HG02870 (cell line): Measurements from ENCODE around the gene TIFAB.

ENCODE experiments used
- ATAC-seq: cut with Tn5 transposase; IDR thresholded peaks from one replicate; pipeline ENCODE4 v1.9.1; 2021; ENCODE audit warnings: mild to moderate bottlenecking, moderate library complexity; ENCODE audit not compliant: unreplicated experiment

The TIFAB gene

DNA sequence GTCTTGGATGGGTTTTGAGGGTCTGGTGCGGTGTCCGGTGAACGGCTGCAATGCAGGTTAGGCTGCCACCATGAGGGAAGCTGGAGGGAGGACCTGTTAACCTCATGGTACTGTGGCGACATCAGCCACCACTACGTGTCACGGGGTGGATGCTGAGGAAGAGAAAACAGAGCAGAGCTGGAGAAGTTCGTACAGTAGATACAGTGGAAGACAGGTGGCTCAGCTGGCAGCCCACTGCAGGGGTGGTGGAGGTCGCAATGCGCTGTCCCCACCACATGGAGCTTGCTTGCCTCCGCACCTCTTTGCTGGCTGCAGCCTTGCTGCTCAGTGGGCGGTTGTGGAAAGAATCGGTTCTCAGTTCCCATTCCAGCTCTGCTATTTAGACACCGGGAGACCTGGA, 7.8 kb downstream of the TIFAB start:
- ATAC-seq: no peak

DNA sequence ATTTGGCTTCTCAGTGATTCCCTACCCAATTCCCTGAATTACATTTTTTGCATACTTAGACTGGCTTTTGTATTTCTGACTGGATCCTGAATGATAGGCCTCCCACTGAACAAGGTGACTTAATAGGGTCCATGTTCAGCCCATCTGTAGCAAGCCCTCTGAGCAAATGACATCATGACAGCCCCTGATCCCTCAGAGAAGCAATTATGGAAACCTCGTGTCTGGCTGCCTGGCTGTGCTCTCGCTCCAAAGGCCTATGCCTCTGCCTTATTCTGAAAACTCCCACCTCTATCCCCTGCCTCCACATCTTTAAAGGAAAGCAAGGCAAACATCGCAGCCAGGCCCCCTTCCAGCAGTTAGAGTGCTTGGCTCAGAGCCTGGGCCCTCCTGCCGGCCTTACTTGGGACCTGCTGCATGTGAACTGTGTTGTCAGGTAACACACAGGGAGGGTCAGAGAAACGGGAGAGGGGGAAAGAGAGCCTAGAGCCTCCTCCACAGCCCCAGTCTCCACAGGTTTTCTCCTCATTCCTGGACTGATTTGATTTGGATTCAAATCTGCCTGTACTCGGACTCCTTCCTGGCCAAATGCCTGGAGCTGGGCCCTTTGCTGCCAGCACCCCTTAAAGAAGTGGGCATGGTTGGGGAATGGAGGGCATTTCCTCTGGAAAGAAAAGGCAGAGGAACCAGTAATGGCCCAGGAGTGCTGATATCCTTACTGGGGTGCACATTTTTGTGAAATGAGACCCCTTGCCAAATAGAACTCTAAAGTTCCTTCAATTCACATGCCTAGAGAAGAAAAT, 8.8 kb downstream of the TIFAB start:
- ATAC-seq: no peak

DNA sequence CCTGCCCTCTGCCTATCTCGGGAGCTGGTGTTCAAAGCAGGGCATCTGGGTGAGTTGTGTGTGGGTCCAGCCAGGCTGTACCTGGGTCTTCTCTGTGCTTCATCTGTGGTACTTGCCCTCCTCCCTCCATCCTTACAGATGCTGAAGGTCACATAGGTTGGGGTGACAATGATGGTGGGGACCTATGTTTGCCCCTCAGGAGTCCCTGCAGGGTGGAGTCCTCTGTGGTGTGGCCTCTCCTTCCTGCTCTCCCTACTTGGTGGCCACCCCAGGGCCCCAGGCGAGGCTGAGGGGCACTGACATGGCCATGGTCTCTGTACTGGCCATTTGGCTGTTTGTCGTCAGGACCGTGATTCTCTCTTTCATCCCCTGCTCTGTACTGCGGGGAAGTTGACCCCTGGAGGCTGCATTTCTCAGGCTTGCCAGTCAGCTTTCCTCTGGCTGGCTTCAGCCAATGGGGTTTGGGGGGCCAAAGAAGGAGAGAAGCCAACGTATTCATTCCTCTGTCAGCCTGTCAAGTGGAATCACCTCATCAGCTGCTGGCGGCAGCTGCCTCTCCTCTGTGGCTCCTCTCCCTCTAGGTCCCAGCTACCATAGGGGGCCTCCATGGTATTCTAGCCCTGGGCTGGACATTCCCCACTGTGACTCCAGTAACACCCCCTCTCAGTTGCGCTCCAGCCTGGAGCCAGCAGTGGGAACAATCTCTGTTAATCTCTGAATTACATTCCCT, 9.6 kb downstream of the TIFAB start:
- no peak for ATAC-seq

DNA sequence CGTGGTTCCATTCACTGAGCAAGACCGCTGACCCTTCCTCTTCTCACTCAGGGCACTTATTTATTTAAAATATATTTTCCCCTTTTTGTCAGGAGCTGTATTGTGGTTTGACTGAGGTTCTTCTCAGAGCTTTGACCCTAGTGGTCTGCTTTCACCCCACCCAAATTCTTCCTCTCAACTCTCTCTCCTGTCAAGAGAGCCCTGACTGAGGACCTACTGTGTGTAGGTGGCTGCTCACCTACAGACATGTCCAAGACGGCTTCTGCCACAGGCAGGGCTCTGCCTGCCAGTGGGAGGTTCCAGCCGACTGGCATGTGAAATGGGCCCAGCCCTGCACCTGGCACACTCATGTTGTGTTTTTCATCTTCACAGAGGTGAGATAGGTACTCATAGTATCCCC, 10.2 kb downstream of the TIFAB start:
- ATAC-seq: no peak

DNA sequence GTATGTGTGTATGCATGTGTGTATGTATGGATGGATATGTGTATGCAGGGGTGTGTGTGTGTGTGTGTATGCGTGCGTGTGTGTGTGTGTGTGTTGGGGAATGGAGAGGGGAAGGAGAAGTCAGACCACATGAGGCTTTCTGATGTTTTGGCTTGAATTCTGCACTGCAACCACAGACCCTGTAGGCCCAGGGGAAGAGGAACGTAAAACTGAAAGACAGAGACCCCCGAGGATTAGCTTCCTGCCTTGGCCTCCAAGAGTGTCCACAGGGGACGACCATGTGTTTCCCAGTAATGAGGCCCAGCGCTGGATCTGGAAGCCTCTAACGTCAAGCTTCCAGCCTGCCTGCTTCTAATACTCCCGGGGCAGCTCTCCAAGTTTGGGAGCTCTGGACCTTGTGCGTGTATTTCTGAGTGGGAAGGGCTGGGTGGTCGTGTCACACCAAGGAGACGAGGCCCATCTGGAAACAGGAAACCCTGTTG, 10.8 kb downstream of the TIFAB start:
- no peak for ATAC-seq

DNA sequence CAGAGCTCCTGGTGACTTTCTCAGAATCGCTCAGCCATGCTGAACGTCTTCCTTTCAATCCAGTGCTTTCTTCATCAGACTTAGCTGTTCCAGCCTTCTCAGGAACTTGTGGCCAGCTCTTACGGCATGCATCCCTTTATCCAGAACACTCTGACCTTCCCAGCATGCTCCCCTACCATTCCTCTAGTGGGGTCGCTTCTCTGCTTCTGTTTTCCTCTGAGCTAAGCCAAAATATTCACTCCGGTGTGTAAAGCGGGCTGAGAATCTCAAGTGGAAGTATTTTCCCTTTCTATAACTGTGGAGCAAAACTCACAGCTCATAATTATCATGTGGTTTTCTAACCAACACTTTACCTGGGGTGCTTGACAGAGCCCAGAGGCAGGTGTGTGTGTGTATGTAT, 11.2 kb downstream of the TIFAB start:
- ATAC-seq: no peak

DNA sequence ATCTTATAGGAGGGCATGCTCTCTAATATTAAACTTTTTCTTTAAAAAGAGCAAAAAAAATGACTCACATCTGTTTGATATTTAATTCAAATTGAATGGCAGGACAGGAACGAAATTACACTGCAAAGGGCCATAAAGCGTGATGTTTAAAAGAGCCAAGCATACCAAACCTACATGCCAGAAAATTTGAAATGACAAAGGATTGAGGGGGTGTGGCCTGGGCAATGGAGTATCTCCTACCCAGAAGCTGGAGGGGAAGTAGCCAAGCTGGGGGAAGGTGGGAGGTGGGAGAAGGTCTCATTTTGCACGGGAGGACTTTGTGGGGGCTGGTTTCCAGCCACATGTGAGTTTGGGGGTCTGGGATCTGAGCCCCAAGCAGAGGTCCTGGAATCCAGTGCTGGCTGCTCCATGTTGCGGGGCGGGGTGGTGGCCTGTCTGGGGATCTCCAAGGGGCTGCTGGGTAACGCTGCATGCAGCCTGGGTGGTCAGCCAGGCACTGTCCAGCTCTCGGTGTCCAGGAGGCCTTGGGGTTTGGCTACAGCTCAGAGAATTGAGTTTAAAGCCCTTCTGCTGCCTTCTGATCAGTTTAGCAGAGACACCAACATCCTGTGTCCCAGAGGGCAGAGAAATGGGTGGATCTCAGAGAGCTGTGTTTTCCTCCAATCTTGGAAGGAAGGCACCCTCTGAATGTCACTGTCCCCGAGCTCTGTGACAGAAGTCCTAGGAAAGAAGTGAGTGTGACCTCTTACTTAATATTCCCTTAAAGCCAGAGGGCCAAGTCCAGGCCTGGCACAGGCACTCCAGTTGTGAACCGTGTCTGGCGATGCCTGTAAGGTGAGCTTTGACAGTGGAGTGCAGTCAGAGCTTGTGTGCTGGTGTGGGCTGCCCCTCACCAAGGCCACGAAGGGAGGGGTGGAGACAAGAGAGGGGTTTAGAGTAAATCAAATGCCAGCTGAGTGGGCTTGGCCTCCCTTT, 12.6 kb downstream of the TIFAB start:
- ATAC-seq: no peak

DNA sequence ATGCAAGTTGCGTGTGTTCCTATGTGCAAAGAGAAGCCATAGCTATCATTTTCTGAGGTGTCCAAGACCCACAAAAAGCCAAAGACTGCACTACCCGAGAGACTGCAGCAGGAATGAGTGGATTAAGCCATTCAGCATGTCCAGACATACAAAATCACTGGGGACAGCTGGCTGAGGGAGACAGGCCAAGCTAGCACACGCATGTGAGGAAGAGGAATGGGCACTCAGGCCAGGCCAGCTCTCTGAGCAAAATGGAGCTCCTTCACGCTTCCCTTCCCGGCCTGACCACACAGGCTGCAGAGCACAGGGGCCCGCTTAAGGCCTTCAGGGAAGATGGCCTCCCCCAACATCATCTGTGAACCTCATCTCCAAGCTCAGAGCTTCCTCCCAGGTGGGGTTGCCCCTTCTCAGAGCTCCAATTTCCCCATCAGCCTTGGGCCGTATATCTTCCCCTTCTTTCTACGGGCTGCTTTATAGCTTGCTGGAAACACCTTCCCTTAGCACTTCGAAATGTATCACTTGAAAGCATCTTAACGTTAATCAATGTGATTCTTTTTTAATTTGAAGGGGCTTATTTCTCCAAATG, 13.4 kb downstream of the TIFAB start:
- no peak for ATAC-seq

DNA sequence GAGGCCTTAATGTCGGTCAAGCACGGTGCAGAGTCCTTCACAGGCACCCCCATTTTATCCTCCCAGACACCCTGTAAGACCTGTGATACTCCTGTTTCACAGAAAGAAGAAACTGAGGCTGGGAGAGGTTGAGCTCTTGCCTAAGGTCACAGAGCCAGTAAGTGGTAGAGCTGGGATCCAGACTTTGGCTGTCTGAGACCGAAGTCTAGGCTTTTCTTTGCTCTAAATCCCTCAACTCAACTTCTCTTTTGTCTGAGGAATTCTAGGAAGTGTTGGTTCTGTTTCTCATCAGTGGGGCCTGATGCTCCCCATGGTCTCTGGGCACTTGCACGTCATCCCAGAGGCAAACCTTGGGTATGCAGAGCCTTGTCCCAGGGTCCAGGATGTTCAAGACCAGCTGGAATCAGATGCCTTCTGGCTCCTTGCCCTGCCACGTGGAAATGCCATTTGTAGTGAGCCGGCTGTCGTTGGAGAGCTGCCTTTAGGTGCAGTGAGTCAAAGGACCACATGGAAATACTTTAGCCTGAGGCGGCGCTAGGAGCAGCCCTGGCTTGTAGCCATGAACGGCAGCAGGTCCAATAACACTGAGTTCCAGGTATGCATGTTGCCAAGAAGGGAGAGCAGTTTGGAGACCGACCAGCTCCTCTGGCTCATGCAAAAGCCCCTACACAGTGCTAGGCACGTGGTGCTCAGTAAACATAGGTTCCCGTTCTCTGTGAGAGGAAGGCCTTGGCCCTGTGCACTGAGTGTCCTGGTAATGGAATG, 14.2 kb downstream of the TIFAB start:
- ATAC-seq: no peak

DNA sequence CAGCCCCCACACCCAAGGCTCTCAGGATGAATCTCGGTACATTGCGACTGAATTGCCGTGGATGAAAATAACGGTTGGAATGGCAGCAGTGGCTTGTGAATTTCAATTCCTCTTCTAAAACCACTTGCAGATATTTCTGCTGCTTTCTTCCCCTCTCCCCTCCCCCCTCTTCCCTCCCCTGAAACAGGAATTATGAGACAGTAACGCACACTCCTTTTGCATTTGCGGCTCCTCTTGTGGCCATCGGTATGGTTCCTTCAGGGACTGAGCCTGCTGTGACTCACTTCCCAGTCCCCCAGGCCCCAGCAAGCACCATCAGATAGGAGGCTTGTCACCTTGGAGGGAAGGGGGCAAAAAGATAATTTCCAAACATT, 14.7 kb downstream of the TIFAB start:
- no peak for ATAC-seq

DNA sequence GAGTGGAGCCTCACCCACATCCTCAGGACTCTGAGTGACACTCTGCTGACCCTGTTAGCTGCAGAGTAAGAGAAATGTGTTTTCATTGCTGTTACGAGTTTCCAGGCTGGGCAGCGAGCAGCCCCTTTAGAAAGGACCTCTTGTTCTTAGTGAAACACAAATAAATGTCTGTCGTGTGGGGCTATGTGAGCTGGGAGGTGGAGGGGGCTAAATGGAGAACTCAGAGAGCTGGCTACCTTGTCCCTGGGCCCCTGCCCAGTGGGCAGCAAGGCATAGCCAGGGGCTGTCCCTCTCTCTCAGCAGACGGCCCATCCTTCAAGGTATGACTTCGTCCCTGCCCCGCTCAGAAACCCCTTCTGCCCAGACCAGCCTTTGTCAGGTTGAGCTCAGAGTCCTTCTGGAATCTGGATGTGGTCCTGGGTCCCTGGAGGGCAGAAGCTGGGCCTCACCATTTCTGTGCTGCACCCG, 15.2 kb downstream of the TIFAB start:
- no peak for ATAC-seq

DNA sequence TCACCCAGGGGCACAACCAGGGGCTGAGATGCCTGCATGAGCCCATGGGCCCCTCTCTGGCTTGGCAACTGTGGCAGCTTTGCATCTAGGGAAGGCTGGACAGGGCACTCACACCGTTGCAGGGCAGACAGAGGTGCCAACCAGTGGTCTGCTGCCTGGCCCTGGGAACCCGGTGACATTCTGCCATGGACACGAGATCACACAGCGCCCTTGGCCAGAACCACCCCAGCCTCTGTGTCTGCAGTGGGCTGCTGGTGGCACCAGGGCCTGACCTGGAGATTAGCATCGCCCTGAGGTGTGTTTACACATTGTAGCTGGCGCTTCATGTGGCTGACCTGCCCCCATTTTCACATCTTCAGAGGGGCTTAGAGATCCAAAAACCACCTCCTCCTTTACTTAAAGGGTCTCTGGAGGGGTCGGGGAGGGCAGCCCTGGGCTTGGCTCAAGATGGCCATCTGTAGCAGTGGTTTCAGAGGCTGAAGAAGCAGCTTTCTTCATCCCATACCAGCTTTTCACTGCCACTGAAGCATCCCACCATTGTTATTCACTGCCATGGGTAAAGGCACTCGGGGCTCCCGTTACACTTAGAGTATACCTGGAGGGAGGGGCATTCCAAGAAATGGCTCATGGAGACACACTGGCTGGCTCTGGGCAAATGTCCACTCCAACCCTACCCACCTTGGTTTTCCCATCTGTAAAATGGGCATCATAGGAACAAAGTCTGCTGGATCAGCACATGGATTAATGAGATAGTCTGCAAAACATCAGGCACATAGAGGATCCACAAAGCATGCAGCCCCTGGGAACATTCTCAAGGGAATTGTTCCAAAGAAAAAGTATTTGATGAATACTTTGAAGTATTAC, 16.5 kb downstream of the TIFAB start:
- ATAC-seq: no peak

DNA sequence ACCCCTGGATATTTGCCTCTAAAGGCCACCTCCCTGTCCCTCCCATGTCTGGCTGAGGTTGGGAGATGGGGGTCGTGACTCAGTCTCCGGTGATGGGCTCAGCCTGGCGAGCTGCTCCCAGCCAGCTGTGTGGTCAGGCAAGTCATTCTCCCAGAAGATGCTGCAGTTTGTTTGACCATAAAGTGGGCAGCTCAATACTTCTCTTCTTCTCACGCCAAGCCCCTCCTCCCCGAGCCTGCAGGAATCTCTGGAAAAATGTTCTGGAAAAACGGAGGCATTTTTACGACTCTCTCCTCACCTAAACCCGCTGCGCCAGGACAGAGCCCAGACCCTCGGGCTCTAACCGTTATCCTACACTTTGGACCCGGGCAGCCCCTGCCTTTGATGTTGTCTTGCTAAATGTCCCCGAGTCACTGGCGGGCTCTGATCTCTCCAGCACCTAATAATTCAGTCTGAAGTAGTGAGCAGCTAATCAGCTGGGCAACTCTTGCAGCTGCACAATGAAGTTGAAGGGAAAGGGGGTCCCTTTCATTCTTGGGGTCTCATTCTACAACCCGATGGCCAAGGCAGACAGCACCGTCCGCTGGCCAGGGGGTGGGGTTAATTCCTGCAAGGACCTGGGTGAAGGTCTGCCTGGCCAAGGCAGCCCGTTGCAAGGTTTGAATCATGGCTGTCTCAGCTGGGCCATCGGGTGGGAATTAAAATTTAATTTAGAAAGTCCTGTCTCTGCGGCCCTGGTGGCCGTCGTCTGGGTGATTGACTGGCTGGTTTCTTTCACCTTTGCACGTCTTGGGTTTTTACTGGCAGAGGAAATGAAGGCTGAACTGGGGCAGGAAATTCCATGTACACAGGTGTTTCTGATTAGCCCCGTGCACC, 17.3 kb downstream of the TIFAB start:
- no peak for ATAC-seq

DNA sequence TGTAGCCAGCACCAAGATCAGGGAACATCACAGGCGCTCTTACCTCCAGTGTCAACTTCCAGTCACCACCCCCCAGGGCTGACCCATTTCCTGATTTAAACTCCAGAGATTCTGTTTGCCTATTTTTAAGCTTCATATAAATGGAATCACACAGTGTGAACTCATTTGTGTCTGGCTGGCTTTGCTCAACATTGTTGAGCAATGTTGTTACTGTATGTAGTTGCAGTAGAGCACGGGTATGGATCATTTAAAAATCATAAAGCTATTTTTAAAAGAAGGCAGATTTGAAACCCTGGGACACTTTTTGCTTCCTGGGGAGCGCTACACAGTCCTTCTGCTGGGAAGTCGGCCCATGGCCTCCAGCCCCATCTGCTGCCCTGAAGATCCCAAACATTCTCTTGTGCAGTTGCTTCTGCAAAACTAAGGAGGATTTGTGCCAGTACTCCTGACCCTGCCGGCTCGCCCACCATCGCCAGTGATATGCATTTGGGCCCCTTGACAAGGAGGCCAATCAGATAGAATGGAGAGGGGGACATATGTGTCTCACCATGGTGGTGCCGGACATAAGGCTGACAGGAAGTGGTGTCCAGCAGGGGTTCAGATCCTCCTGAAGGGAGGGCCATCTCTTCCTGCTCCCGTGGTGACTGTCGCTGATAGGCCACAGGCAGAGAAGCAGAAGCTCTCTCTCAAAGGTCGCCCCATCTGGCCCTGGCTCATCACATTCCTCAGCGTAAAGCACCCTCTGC, 18.3 kb downstream of the TIFAB start:
- ATAC-seq: no peak

DNA sequence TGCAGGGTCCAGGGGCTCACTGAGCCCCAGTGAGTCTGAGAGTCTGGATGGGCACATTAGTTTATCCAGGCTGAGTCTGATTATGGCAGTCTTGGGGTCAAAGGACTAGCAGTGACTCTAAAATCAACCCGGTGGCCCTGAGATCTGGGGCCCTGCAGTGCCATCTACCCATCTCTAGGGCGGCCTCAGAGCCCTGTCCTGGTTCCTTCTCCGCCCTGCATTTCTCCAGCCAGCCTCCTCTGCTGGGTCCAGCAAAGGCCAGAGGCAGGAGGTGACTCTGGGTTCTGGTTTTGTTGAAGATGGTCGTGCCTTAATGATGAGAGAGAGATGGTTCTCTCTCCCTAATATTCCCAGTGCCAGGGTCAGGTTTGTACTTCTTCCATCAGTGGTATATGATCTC, 20.0 kb downstream of the TIFAB start:
- no peak for ATAC-seq

DNA sequence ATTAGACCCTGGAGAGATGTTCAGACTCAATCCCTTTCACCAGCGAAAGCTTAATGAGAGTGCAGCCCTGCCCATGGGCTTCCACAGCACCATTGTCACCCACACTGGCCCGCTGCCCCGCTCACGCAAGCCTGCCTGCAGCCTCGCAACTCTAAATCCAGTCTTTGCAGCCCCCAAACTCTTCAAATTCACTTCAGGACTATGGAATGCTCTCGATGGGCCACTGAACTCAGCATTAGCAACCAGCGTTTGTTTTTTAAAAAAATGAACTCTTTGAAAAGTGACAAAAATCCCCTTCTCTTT, 22.1 kb downstream of the TIFAB start:
- no peak for ATAC-seq

DNA sequence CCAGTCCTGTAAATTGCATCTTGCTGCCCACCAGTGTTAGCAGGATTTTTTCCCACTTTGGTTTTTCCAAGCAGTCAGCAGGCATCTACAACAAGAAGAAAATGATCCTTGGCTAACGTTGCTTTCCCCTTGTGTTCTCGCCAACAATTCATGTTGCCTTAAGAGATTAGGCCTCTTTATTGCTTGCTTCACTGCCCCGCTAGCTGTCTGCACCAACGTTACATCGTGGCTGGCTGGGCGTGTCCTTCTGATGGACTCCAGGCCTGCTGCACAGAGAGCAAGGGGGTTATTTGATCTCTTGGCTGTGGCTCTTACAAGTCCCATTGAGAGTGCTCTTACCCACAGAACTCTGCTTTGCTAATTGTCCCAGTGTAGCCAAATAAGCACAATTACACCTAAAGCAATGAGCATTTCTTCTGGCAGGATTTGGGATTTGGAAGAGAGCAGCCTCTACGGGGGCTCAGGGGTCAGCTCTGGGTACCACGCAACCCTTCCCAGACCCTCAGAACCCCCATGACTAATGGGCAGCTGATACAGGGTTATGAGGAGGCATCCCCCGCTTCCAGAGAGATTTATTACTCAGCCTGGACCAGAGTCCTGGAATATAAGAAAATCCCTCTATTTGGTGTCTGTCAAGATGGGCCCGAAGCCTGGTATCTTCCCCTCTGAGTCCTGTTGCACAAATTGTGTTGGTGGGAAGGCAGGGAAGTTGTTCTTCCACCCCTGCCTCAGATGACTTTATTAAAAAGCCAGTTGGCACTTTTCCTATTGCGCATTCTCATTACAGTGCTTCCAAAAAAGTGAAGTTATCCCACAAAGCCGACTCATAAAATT, 22.6 kb downstream of the TIFAB start:
- no peak for ATAC-seq
